Stimulated activated CD4-positive, alpha-beta T cell treated with anti-CD3 and anti-CD28 coated beads, TNF-alpha, amount 100 ng/mL, for 24 hours (primary cell): ENCODE data around the gene RNF207.
"Not testable (repeated sequence)": the region's sequence is repeated elsewhere in the genome, so short reads cannot be mapped to it uniquely, and the experiment has no call there.

Experiments
- DNase-seq, 3 experiments: peaks; one replicate each; pipeline ENCODE4 v3.0.0-alpha.2; 2020; ENCODE audit warnings: low read depth in 3 of 3

The RNF207 gene

GRCh38 chr1:6200188-6200809 is 5.6 kb upstream of the RNF207 start:
- no peak for DNase-seq

- no peak for DNase-seq
Observed at GRCh38 chr1:6202256-6202655, 3.7 kb upstream of the RNF207 start.

GRCh38 chr1:6206520-6206855 is 569 bp downstream of the RNF207 start:
- DNase-seq, result no peak

GRCh38 chr1:6207075-6207885 is 1.4 kb downstream of the RNF207 start:
- DNase-seq, result no peak

GRCh38 chr1:6207921-6208320 is 2.0 kb downstream of the RNF207 start:
- no peak for DNase-seq

GRCh38 chr1:6208723-6209660 is 3.1 kb downstream of the RNF207 start:
- peak in 1 of 3 experiments; percentile 31 for DNase-seq

- no peak for DNase-seq
Observed at GRCh38 chr1:6209661-6210580, 4.0 kb downstream of the RNF207 start.

GRCh38 chr1:6210591-6211355 is 4.9 kb downstream of the RNF207 start:
- no peak for DNase-seq

- no peak for DNase-seq
Observed at GRCh38 chr1:6211731-6212130, 5.8 kb downstream of the RNF207 start.

GRCh38 chr1:6212193-6212959 is 6.5 kb downstream of the RNF207 start:
- no peak for DNase-seq

GRCh38 chr1:6218375-6219164 is 12.7 kb downstream of the RNF207 start:
- no peak for DNase-seq

GRCh38 chr1:6219641-6220040 is 13.7 kb downstream of the RNF207 start:
- DNase-seq, result not testable (repeated sequence)

GRCh38 chr1:6220236-6220635 is 14.3 kb downstream of the RNF207 start:
- no peak for DNase-seq

- DNase-seq, result no peak
Observed at GRCh38 chr1:6221210-6221784, 15.4 kb downstream of the RNF207 start.

GRCh38 chr1:6222636-6223035 is 16.7 kb downstream of the RNF207 start:
- DNase-seq, result no peak

- DNase-seq, result no peak
Observed at GRCh38 chr1:6223617-6224016, 17.7 kb downstream of the RNF207 start.

- no peak for DNase-seq
Observed at GRCh38 chr1:6224718-6225117, 18.8 kb downstream of the RNF207 start.

- no peak for DNase-seq
Observed at GRCh38 chr1:6225651-6226050, 19.7 kb downstream of the RNF207 start.

- DNase-seq, result no peak
Observed at GRCh38 chr1:6233376-6233775, 27.5 kb downstream of the RNF207 start.
